Stimulated activated CD8-positive, alpha-beta memory T cell treated with anti-CD3 and anti-CD28 coated beads, Interleukin-4, amount 100 ng/mL, for 48 hours (primary cell): ENCODE results near the gene EPHA8.
A peak's percentile ranks its signal among the peaks of the same experiment; 100 is the strongest.

ENCODE experiments used
- DNase-seq: peaks from one replicate; pipeline ENCODE4 v3.0.0-alpha.2; 2020

Gene EPHA8

DNA sequence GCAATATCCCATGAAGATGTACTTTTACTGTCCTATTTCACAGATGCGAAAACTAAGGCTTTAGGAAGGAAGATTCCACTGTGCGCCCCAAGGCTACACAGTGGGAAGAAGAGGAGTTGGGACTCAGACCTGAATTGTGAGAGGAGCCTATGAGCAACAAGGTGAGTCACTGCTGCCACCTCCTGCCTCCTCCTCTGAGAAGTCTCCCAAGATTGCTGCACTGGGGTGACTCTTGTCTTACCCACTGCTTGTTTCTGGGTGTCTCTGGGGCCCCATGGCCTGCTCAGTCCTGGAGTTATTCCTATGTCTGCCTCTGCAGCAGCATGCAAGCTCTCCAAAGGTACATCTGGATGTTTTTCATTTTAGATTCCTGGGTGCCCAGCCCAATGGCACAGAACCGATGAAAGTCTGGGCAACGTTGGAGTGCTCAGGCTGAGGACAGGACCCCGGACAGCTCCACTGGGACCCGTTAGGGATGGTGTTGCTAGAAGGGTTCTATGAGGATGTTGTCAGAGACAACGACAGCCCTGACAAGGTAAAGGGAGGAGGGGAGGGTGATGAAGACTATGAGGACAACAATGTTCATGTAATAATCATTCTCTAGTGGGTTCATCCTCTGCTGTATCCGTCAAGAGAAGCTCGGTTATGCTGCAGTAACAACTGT lies 62.1 kb downstream of the EPHA8 start:
- no peak for DNase-seq

DNA sequence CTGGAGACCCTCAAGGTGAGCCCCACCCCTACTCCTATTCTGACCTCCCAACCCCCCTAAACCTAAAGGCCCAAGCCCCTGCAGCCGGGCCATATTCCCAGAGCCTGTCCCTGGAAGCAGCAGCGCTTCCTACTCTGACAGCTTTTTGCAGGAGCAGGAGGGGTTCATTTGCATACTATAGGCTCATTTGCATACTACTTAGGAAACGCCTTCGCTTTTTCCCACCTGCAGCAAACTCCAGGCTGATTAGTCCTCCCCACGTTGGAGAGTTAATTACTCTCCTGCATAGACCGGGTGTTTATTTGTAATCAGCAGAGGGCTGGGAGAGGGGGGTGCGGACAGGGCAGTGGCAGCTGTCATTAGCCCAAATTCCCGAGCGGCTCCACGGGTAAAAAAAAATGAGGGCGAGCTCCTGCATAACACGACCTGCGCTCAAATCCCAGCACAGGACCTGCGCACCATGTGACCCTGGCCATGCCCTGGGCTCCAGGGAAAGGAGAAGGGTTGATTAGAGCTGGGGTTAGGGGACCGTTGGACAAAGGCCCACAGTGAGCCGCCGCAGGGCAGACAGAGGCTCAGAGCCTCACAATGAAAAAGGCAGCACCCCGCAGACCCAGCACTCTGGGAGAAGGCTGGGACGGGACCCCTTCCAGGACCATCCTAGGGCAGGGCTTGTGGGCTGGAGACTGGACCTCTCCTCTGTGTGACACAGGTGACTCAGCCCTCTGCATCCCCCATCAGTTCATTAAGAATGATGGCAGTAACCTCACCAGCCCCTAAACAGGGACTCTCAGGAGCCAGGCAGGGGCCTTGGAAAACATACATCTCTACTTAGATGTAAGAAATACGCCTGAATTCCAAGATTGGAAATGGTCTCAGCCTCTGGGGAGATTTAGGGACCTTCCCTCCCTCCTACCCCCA lies 63.2 kb downstream of the EPHA8 start:
- no peak for DNase-seq

DNA sequence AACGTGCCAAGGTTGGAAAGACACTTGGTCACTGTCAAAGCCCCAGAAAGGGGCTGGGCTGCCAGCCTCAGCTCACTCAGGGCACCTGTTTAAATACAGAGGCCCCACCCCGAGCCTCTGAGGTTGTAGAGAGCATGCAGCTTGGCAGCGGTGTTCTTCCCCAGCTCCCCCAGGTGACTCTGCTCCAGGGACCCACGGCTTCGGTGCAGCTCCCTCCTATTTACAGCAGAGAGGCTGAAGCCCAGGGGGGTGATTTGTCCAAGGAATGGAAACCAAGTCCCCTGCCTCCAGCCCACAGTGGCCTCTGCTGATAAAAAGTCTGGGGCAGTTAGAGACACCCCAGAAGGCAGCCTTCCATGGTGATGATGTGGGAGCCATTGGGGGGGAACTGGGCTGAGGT lies 64.0 kb downstream of the EPHA8 start:
- no peak for DNase-seq

DNA sequence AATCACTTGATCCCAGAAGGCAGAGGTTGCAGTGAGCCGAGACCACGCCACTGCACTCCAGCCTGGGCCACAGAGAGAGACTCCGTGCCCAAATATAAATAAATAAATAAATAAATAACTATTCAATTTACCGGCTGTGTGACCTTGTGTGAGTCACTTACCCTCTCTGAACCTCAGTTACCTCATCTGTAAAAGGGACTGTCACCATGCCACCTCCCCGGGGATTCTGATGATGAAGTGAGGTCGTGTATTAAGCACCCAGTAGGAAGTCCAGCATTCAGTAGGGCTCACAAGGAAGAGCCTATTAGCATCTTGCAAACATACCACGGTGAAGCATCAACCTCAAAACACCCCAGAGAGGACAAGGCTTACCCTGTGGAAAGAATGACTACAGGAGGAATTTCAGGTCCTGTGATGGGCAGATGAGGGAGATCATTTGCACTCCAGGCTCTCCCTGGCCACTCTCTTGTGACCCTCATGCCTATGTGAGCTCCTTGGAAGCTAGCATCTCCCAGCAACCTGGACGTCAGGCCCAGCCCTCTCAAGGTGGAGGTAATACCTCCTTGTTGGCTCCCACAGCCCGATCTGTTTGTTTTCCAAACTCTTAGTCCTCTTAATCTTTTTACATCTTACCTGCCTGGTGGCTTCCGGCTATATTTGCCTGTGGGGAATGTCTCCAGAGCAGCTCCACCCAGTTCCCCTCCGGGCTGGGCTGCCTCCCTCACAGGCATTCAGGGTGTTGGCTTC lies 65.6 kb downstream of the EPHA8 start:
- no peak for DNase-seq

DNA sequence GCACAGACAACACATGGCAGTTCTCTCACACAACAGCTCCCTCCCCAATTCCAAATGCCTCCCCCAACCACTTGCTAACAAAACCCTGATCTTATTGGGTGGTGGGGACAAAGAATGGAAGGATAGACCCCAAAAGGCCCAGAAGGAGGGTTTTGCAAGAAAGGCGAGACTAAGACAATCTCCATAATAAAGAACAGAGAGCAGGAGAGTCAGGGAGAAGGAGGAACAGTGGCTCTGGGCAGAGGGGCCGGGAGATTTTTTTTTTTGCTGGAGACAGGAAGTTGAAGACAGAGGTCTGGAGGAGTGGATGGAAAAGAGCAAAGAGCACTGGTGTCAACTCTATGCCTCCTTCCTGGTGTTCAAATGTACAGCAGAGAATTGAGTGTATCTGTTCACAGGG lies 66.6 kb downstream of the EPHA8 start:
- no peak for DNase-seq

DNA sequence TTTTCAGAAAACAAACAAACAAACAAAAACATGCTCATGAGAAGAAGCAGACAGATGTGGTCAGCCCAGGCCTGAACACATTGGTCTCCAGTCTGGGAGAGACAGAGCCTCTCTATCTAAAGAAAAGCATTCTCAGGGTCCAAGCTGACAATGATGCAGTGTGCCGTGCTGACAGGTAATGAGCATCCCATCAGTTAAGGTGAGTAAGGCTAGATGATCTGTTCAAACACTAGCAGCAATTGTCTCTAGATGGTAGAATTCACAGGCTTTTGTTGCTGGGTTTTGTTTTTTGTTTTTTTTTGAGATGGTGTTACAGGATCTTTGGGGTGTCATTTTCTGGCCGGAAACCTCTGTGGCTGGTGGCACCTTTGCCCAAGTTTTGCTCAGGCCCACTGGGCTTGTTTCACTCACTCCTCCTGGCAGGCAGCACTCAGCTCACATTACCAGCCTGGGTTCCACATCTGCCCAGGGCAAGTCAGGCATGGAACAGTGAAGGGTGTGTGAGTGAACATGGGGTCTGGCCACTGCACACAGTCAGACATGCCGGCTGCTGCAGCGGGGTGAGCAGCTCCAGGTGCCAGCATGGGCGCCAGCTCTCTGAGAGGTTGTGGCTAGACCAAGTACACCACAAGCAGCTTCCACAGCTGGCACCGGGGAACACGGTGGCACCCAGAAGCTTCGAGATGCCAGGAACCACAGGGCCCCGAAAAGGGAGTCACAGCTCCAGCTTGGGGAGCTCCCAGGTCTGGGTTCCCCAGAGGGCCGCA lies 70.6 kb downstream of the EPHA8 start:
- no peak for DNase-seq

DNA sequence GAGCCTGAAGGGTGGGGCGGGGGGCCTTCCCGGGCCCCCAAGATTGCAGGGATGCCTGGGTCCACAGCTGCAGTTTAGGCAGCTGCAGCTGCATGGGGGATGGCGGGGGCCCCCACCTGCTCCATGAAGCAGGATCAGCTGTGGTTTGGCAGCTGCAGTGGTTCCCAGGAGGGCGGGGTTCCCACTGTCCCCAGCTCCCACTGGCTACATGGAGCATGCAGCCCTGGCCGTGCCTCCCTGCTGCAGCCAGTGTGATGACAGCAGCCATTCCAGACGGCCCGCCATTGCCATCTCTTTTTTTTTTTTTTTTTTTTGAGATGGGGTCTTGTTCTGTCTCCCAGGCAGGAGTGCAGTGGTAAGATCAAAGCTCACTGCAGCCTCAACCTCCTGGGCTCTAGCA lies 72.1 kb downstream of the EPHA8 start:
- no peak for DNase-seq

DNA sequence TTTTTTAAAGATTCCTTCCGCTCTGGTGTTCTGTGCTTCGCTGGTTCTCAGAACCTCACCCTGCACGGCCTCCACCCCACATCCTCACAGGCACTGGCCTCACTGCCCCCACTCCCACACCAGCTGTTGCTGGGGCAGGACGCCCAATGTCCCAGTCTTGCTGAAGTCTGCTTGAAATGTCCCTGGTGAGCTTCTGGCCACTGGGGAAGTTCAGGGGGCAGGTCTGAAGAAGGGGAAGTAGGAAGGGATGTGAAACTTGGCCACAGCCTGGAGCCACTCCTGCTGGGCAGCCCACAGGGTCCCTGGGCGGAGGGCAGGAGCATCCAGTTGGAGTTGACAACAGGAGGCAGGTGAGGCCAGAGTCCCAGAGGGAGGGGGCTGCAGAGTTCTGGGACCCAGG lies 73.1 kb downstream of the EPHA8 start, which contains the start of gene C1QA:
Gene C1QA, plus strand, starts transcription at position 276 of the 400 bp plus-strand sequence. CDS start 989 bp downstream, outside the sequence.
- DNase-seq = no peak

DNA sequence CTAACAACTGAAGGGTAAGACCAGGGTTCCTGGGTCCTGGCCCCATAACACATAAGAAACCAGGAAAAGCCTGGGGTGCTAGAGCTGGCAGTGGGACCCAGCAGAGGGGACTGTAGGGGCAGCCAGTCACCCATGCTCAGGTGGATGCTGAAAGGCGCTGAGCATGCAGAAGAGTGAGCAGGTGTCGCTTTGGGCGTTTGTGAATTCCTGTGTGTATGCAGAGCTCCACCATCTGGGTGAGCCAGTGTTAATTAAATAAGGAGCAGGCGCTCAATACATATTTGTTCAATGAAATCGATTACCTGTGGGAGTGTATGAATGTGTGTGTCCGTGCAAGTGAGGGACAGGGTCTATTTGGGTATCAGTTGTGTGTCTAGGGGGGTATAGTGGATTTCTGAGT lies 73.6 kb downstream of the EPHA8 start:
- DNase-seq = no peak

DNA sequence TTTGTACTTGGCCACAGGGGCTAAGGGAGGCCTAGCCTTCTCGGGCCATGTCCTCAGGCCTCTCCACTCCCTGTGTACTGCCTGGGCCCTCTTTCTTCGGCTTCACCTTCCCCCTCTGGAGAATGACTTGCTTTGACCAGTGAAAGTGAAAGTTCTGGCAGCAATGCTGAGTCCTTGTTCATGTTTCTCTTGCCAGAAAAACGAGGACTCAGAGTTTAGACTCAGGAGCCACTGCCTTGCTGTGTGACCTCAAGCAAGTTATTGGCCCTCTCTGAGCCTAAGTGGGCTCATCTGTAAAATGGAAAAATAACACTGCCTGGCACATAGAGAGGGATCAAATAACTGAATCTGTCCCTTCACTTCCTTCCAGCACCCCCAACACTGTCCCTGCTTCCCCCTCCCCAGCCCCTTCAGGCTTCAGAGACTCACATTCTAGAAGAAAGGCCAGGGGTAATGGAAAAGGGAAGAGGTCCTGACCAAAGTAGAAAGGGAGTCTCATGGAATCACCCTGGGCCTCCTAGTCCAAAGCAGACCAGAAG lies 74.7 kb downstream of the EPHA8 start:
- DNase-seq = no peak

DNA sequence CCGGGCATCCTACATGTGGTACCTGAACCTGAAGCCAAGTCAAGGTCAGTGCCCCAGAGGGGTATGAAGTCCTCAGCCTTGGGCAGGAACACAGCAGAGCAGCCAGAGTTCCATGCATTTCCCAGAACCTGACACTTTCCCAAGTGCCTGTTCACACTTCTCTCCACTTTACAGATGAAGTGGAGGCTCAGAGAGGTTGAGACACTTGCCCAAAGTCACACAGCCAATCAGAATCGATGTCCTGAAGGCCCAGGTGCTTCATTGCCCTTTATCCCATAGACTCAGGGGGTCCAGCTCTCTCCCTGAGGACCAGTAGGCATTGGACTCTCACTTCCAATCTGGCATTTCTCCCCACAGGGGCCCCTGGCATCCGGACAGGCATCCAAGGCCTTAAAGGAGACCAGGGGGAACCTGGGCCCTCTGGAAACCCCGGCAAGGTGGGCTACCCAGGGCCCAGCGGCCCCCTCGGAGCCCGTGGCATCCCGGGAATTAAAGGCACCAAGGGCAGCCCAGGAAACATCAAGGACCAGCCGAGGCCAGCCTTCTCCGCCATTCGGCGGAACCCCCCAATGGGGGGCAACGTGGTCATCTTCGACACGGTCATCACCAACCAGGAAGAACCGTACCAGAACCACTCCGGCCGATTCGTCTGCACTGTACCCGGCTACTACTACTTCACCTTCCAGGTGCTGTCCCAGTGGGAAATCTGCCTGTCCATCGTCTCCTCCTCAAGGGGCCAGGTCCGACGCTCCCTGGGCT lies 75.4 kb downstream of the EPHA8 start:
- no peak for DNase-seq

DNA sequence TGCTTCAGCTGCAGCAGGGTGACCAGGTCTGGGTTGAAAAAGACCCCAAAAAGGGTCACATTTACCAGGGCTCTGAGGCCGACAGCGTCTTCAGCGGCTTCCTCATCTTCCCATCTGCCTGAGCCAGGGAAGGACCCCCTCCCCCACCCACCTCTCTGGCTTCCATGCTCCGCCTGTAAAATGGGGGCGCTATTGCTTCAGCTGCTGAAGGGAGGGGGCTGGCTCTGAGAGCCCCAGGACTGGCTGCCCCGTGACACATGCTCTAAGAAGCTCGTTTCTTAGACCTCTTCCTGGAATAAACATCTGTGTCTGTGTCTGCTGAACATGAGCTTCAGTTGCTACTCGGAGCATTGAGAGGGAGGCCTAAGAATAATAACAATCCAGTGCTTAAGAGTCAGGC lies 76.0 kb downstream of the EPHA8 start:
- DNase-seq = no peak

DNA sequence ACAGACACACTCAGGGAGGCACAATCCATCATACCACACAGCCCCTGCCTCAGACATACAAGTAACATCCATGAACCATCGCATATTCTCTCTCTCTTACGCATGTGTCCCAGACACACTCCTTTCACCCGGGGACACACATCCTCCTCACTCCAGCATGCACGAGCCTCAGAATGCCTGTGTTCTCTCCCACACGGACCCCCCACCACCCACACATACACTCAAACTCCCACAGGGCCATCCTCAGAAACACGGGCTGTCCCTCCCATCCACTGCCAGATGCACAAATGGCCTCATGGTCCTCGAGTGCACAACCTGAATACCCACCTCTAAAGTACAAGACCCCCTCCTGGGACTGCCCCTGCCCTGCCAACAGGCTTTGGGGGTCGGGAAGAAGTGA lies 78.0 kb downstream of the EPHA8 start:
- DNase-seq = no peak

DNA sequence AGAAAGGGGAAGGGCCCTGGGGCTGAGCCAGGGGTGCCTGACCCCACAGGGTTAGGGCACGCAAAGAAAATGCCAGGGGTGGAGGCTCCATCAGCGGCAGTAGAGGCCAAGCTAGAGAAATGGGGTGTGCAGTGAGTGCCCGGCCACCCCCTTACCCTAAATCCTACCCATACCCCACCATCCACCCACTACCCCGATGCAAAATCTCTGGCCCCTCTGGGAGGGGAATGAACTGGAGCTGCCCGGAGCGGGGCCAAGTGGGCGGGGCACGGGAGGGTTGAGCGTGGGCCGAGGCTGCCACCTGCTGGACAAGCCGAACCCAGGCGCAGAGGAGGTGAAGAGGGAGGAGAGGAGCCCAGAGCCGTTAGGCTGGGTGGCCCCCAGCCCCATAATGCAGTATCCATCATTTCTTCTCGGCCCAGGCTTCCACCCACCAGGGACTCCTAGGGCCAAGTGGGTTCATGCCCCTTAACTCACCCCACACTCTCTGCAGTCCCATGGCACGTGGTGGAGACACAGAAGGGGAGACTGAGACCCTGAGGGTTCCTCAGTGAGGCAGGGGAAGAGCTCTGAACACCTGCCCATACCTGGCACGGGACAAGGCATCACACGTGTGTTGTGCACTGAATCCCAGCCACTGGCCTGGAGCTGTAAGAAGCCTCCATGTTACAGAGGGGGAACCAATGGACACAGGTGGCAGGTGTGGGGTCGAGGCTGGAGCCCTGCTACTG lies 78.8 kb downstream of the EPHA8 start:
- DNase-seq = peak; percentile 86

DNA sequence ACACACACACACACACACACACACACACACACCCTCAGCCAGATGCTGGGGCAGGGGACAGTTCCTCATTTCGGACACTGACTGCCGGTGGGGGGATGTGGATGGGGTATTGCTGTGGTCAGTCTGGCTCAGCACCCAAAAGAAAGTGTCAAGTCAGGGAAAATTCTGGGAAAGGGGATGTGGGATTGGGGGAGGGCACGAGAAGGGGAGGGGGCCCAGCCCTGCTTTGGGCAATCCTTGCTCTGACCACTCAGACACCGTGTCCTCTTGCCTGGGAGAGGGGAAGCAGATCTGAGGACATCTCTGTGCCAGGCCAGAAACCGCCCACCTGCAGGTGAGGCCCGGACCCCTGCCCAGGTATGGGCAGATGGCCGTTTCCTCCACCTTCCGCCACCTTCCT lies 80.1 kb downstream of the EPHA8 start, which contains the start of gene C1QC:
Gene C1QC, plus strand, starts transcription at position 253 of the 400 bp plus-strand sequence. CDS start 391 bp downstream, outside the sequence.
- DNase-seq = no peak

DNA sequence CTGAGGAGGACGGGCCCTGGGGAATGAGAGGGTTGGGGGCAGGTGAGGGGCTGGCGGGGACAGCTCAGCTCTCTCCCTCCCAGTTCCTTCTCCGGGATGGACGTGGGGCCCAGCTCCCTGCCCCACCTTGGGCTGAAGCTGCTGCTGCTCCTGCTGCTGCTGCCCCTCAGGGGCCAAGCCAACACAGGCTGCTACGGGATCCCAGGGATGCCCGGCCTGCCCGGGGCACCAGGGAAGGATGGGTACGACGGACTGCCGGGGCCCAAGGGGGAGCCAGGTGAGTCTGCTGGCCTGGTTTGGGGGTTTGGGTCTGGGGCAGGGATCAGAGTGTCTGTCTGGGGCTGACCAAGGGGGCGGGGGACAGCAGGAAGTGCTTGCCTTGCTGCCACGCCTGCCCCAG lies 80.6 kb downstream of the EPHA8 start:
- no peak for DNase-seq

DNA sequence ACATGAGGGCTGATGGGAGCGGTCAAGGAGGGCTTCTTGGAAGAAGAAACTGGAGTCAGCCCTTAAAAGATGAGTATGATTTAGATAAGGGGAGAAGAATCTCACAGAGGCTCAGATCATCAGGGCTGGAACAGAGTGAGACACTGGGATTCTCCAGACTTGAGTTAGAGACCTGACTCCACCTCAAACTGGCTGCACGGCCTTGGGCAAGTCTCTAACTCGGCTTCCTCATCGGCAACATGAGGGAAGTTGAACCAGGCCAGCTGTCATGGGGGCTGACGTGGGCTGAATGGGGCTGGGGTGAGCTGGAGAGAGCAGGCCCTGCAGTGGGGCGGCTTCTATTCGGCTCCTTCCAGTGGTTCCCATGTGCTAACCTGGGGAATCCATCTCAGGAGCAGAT lies 82.6 kb downstream of the EPHA8 start:
- DNase-seq = no peak

DNA sequence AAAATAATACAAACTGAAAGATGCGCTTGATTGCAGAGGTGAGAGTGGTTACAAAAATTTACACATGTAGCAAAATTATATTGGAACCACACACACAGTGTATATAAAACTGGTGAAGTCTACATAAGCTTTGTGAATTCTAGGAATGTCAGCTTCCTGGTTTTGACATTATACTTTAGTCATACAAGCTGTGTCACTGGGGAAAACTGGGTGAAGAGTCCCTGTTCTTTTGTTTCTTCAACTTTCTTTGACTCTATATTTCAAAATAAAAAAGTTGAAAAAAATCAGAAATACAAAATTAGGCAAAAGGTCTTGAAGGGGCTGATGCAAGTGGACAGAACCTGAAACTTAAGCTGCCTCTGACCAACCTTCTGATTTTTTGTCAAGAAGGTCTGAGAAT lies 83.1 kb downstream of the EPHA8 start:
- DNase-seq = no peak

DNA sequence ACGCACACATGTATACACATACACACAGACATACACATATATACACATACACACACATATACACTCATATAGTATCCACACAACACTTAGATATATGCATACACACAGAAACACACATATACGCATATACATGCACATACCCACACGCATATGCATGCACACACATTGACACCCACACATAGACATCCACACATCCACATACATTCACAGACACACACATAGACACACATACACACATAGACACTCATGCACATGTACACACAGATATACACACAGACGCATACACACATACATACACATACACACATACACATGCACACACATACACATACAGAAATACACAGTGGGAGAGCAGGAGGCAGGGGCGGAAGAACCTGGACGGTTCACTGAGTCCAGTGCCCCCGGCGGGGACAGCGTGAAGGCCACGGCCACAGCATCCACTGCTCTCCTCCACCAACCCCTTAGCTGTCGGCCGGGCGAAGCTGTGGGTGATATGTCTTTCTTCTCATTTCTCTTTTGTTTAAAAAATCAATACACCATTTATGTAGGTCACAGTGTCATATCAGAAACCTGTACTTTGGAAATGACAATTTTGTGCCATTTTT lies 86.9 kb downstream of the EPHA8 start:
- no peak for DNase-seq
